DMS79 (cell line): ENCODE results near the gene KRTAP10-11.
A peak's percentile ranks its signal among the peaks of the same experiment; 100 is the strongest.
"Not testable (repeated sequence)": the region's sequence is repeated elsewhere in the genome, so short reads cannot be mapped to it uniquely, and the experiment has no call there.

Experiments
- DNase-seq: peaks from one replicate; lab custom pipeline; 2025; lab: John Stamatoyannopoulos, UW

The KRTAP10-11 gene

GRCh38 chr21:44638506-44639330 lies 7.5 kb upstream of the KRTAP10-11 start:
- DNase-seq: not testable (repeated sequence)

GRCh38 chr21:44639331-44639655 lies 6.9 kb upstream of the KRTAP10-11 start:
- no peak for DNase-seq

- no peak for DNase-seq
These were observed 5.5 kb upstream of the KRTAP10-11 start for GRCh38 chr21:44640761-44641160.

GRCh38 chr21:44643741-44644310 lies 2.4 kb upstream of the KRTAP10-11 start:
- DNase-seq: no peak

GRCh38 chr21:44644878-44645277 lies 1.3 kb upstream of the KRTAP10-11 start:
- no peak for DNase-seq

- peak; percentile 46 for DNase-seq
These were observed 973 bp downstream of the KRTAP10-11 start for GRCh38 chr21:44647222-44647552.

GRCh38 chr21:44648557-44649311 lies 2.5 kb downstream of the KRTAP10-11 start:
- no peak for DNase-seq

GRCh38 chr21:44649521-44650100 lies 3.4 kb downstream of the KRTAP10-11 start:
- DNase-seq: no peak

- DNase-seq: no peak
These were observed 4.2 kb downstream of the KRTAP10-11 start for GRCh38 chr21:44650265-44650972.

GRCh38 chr21:44650973-44651675 lies 4.9 kb downstream of the KRTAP10-11 start:
- no peak for DNase-seq

- DNase-seq: no peak
These were observed 6.9 kb downstream of the KRTAP10-11 start for GRCh38 chr21:44653123-44653522.

GRCh38 chr21:44653656-44654575 lies 7.7 kb downstream of the KRTAP10-11 start:
- DNase-seq: no peak

GRCh38 chr21:44654576-44655175 lies 8.5 kb downstream of the KRTAP10-11 start, which contains the start of gene KRTAP12-4:
Gene KRTAP12-4 (minus strand): TSS chr21:44654659. CDS start chr21:44654614, 45 bp downstream.
- DNase-seq: no peak

GRCh38 chr21:44656868-44657267 lies 10.7 kb downstream of the KRTAP10-11 start:
- DNase-seq: no peak

GRCh38 chr21:44657635-44658540 lies 11.7 kb downstream of the KRTAP10-11 start, which contains the start of gene KRTAP12-3:
Gene KRTAP12-3 (plus strand): TSS chr21:44657932. CDS start chr21:44657980, 48 bp downstream.
- DNase-seq: no peak

GRCh38 chr21:44658541-44658910 lies 12.3 kb downstream of the KRTAP10-11 start:
- no peak for DNase-seq

GRCh38 chr21:44658913-44659595 lies 12.8 kb downstream of the KRTAP10-11 start:
- no peak for DNase-seq

GRCh38 chr21:44661567-44661966 lies 15.4 kb downstream of the KRTAP10-11 start:
- DNase-seq: not testable (repeated sequence)
